B cell (primary cell): ENCODE measurements around the gene GANC. TPM values are rescaled to one million over a fixed set of nuclear protein-coding genes. Genes with fewer than 3 reads are reported as not detected.
"Not testable (repeated sequence)": the region's sequence is repeated elsewhere in the genome, so short reads cannot be mapped to it uniquely, and the experiment has no call there.

ENCODE experiments used
- ATAC-seq: fragments of 200-7000 bp; cut with Tn5 transposase; one replicate; pipeline ENCODE4 v1.10.0; 2021; ENCODE audit warnings: low read depth, mild to moderate bottlenecking, moderate number of reproducible peaks, moderate library complexity
- CTCF ChIA-PET: fragments of 350-600 bp; sonication (Branson Sonifier 250); formaldehyde crosslinking; loops from one replicate; lab custom pipeline; 2021; ENCODE audit warnings: antibody characterized with exemption, inconsistent platforms; lab: Charles Lee
- POLR2A ChIA-PET: fragments of 350-600 bp; sonication (Branson Sonifier 250); formaldehyde crosslinking; loops from one replicate; lab custom pipeline; 2021; ENCODE audit warnings: antibody characterized with exemption; lab: Charles Lee
- DNase-seq: peaks from one replicate; pipeline ENCODE4 v3.0.0; 2013
- H2AFZ ChIP-seq: 2 replicates; pipeline ENCODE4 v1.6.1; 2012; ENCODE audit warnings: mild to moderate bottlenecking, low read depth, low read length; ENCODE audit not compliant: insufficient read depth, poor library complexity, severe bottlenecking
- H3K27ac ChIP-seq, 2 donors: 1 replicate in 1 of 2; 2 replicates in 1 of 2; pipeline ENCODE4 v1.5.1; 2012 to 2013; ENCODE audit warnings: low read length in 2 of 2, mild to moderate bottlenecking in 2 of 2, moderate library complexity in 1 of 2
- H3K27me3 ChIP-seq, 4 experiments: fragments of 200-600 bp in 1 of 4; sonication (generic) in 1 of 4; replicated peaks in 1 of 4; 1 replicate in 2 of 4; 2 replicates in 2 of 4; pipeline versions ENCODE4 v1.6.1 to v1.7.0; 2013 to 2016; ENCODE audit warnings: low read length in 3 of 4, mild to moderate bottlenecking in 2 of 4, mixed read lengths in 1 of 4, moderate library complexity in 1 of 4; ENCODE audit not compliant: insufficient read depth in 4 of 4, control insufficient read depth in 3 of 4; ENCODE audit errors: control extremely low read depth in 1 of 4
- H3K36me3 ChIP-seq, 2 experiments: replicated peaks in 1 of 2; 1 replicate in 1 of 2; 2 replicates in 1 of 2; pipeline versions ENCODE4 v1.6.1 to v1.7.1; 2013; ENCODE audit warnings: low read length in 1 of 2; ENCODE audit not compliant: insufficient read depth in 2 of 2, control insufficient read depth in 1 of 2; ENCODE audit errors: control extremely low read depth in 1 of 2, extremely low read depth in 1 of 2
- H3K4me1 ChIP-seq, 2 donors: fragments of 200-600 bp in 1 of 2; sonication (generic) in 1 of 2; 1 replicate in 1 of 2; 2 replicates in 1 of 2; pipeline versions ENCODE4 v1.5.1 to v1.6.1; 2013 to 2017; ENCODE audit warnings: low read length in 2 of 2; ENCODE audit not compliant: control insufficient read depth in 2 of 2, insufficient read depth in 2 of 2
- H3K4me2 ChIP-seq: replicated peaks from 2 replicates; pipeline ENCODE3; 2012; ENCODE audit warnings: mild to moderate bottlenecking, low read depth, low read length; ENCODE audit not compliant: poor library complexity, severe bottlenecking
- H3K4me3 ChIP-seq, 5 experiments: fragments of 200-600 bp in 1 of 5; sonication (generic) in 1 of 5; 1 replicate in 3 of 5; 2 replicates in 2 of 5; pipeline versions ENCODE4 v1.5.1 to v1.7.0; 2011 to 2016; ENCODE audit warnings: low read length in 4 of 5, mild to moderate bottlenecking in 4 of 5, low read depth in 2 of 5, control low read depth in 1 of 5, moderate library complexity in 1 of 5; ENCODE audit not compliant: insufficient read depth in 1 of 5; ENCODE audit errors: control extremely low read depth in 1 of 5, extremely low read depth in 1 of 5
- H3K79me2 ChIP-seq: fragments of 200-600 bp; sonication (generic); one replicate; pipeline ENCODE4 v1.6.0; 2016; ENCODE audit warnings: low read length; ENCODE audit not compliant: control insufficient read depth, insufficient read depth
- H3K9ac ChIP-seq: fragments of 200-600 bp; sonication (generic); 2 replicates; pipeline ENCODE4 v1.6.1; 2017; ENCODE audit warnings: mild to moderate bottlenecking, low read length, moderate library complexity
- H3K9me3 ChIP-seq, 3 donors: one replicate each; pipeline versions ENCODE4 v1.6.1 to v1.7.1; 2013; ENCODE audit warnings: low read length in 2 of 3; ENCODE audit not compliant: control insufficient read depth in 2 of 3, insufficient read depth in 1 of 3; ENCODE audit errors: control extremely low read depth in 1 of 3
- H4K20me1 ChIP-seq: 2 replicates; pipeline ENCODE4 v1.6.0; 2012; ENCODE audit warnings: mild to moderate bottlenecking, low read length; ENCODE audit not compliant: insufficient read depth, control insufficient read depth, poor library complexity, severe bottlenecking
- H3K27ac Mint-ChIP-seq: one replicate; pipeline ENCODE4 v1.8.0; 2021; ENCODE audit warnings: mixed read lengths
- H3K27me3 Mint-ChIP-seq: one replicate; pipeline ENCODE4 v1.8.0; 2021; ENCODE audit warnings: mixed read lengths
- H3K4me1 Mint-ChIP-seq: one replicate; pipeline ENCODE4 v1.8.0; 2021; ENCODE audit warnings: mixed read lengths
- H3K4me3 Mint-ChIP-seq: one replicate; pipeline ENCODE4 v1.8.0; 2021; ENCODE audit warnings: mixed read lengths
- H3K9me3 Mint-ChIP-seq: one replicate; pipeline ENCODE4 v1.8.0; 2022; ENCODE audit warnings: mixed read lengths; ENCODE audit not compliant: insufficient read depth
- EZH2 ChIP-seq: IDR thresholded peaks from 2 replicates; pipeline ENCODE4 v1.6.1; 2012; ENCODE audit warnings: borderline replicate concordance, low read depth, mild to moderate bottlenecking, moderate library complexity, low read length; ENCODE audit not compliant: insufficient read depth, poor library complexity, severe bottlenecking
- WGBS: methylation state at CpG from one replicate; pipeline ENCODE4 v1.1.5; 2013; ENCODE audit warnings: missing lambda C conversion rate; ENCODE audit not compliant: insufficient coverage; 5-methylcytosine and 5-hydroxymethylcytosine counted together
- intact Hi-C: fragments of 100-400 bp; cut with micrococcal nuclease; formaldehyde crosslinking; loops from one replicate; pipeline ENCODE4 v1.10.0; 2022
- polyA plus RNA-seq: library from polyadenylated mRNA; depleted of rRNA; stranded (reverse); fragments of >200 nt; gene quantifications from 2 replicates; pipeline ENCODE4 v1.2.3, GENCODE V29; 2012
- total RNA-seq, 2 donors: library from RNA; stranded (reverse); fragments of 120-200 nt in 1 of 2; gene quantifications; 1 replicate in 1 of 2; 2 replicates in 1 of 2; pipeline versions ENCODE4 v1.2.3 to v1.2.4, GENCODE V29; 2013 to 2022
- TF ChIP-seq, protein P1 (sequence below): fragments of 200-600 bp; IDR thresholded peaks from one replicate; pipeline ENCODE4 v1.8.0; 2022; ENCODE audit warnings: antibody characterized with exemption, mild to moderate bottlenecking

Gene GANC
- total and polyA plus RNA-seq, 2 donors (not counting 1 experiment from before 2014, with no cell fraction given): 43.5 to 122 TPM

DNA sequence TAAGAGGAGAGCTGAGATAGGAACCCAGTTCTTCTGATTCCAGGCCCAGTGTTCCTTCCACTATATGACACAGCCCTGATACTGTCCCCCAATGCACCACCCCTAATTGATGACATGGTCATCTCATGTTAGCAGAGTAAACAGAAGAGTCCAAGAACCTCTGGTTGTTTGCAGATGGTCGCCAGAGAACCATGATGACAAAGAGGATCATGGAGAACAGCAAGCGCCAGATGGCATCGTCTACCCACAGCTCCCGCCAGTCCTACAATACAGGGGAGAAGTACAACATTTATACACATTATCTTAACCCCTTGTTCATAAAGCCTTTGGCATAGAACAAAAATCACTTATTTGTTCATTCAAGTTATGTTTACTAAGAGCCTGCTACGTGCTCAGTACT is 46.4 kb upstream of the GANC start:
- Histone ChIP-seq H4K20me1 (no peaks in the 10 kb centered on the region), H3K79me2 (no peaks in the 10 kb centered on the region), H3K9me3 (no peaks in the 10 kb centered on the region), H3K4me2 (no peak overlapping the region), H3K4me1 (no peaks in the 10 kb centered on the region), H3K4me3 (no peak overlapping the region), H2AFZ (no peak overlapping the region), H3K9ac (no peak overlapping the region), H3K27me3 (no peaks in the 10 kb centered on the region), H3K36me3 (peaks cover 21 to 68% of the 10 kb centered on the region in 2 experiments), H3K27ac (no peak overlapping the region)
- Mint-ChIP-seq H3K27ac (no peak overlapping the region), H3K4me1 (no peaks in the 10 kb centered on the region), H3K9me3 (no peaks in the 10 kb centered on the region), H3K27me3 (no peaks in the 10 kb centered on the region), H3K4me3 (no peak overlapping the region)
- intact Hi-C loops: no loop called here
- WGBS: 100% methylated on average over 1 of the region's 5 CpGs
- TF ChIP-seq, protein P1, sequence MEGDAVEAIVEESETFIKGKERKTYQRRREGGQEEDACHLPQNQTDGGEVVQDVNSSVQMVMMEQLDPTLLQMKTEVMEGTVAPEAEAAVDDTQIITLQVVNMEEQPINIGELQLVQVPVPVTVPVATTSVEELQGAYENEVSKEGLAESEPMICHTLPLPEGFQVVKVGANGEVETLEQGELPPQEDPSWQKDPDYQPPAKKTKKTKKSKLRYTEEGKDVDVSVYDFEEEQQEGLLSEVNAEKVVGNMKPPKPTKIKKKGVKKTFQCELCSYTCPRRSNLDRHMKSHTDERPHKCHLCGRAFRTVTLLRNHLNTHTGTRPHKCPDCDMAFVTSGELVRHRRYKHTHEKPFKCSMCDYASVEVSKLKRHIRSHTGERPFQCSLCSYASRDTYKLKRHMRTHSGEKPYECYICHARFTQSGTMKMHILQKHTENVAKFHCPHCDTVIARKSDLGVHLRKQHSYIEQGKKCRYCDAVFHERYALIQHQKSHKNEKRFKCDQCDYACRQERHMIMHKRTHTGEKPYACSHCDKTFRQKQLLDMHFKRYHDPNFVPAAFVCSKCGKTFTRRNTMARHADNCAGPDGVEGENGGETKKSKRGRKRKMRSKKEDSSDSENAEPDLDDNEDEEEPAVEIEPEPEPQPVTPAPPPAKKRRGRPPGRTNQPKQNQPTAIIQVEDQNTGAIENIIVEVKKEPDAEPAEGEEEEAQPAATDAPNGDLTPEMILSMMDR: no peak
- TF ChIP-seq EZH2: no peak
- ChIA-PET POLR2A (no interaction called here), CTCF (no interaction called here)
- no peak for ATAC-seq
- DNase-seq: no peak

DNA sequence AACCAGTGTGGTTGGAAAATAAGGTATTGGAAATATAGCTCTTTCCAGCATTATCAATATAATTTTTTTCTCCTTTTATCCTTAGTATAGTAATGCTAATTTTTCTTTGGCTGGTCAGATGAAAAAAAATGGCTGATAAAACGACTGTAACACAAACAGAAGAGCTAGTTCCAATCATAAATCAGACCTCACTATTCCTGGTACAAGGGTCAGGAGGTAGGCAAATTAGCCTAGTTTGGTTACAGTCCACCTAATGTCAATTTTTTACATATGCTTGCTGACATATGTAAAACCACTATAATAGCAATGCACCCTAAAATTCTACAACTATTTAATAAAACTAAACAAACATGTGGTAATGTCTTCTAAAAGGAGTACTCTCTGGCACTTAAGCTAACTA is 45.0 kb upstream of the GANC start:
- Histone ChIP-seq H3K9ac (no peak overlapping the region), H4K20me1 (no peaks in the 10 kb centered on the region), H3K27me3 (no peaks in the 10 kb centered on the region), H3K36me3 (peaks cover 27 to 73% of the 10 kb centered on the region in 2 experiments), H3K79me2 (no peaks in the 10 kb centered on the region), H3K4me2 (no peak overlapping the region), H3K27ac (no peak overlapping the region), H3K4me1 (no peaks in the 10 kb centered on the region), H3K9me3 (no peaks in the 10 kb centered on the region), H2AFZ (no peak overlapping the region), H3K4me3 (no peak overlapping the region)
- Mint-ChIP-seq H3K4me3 (no peak overlapping the region), H3K4me1 (no peaks in the 10 kb centered on the region), H3K27me3 (no peaks in the 10 kb centered on the region), H3K9me3 (no peaks in the 10 kb centered on the region), H3K27ac (no peak overlapping the region)
- ChIA-PET POLR2A (no interaction called here), CTCF (no interaction called here)
- DNase-seq (no peak), ATAC-seq (no peak)
- no CpG with 5 or more reads among the region's 1 CpG for WGBS
- intact Hi-C loops: no loop called here
- TF ChIP-seq EZH2: no peak
- TF ChIP-seq, protein P1: no peak

DNA sequence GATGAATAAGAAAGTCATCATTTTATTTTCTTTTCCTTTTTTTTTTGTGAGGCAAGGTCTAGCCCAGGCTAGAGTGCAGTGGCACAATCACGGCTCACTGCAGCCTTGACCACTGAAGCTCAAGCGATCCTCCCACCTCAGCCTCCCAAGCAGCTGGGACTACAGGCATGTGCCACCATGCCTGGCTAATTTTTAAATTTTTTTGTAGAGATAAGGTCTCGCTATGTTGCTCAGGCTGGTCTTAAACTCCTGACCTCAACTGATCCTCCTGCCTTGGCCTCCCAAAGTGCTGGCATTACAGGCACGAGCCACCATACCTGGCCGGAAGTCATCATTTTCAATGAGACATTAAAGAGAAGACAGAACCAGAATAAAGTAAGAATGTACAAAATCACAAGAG is 44.0 kb upstream of the GANC start:
- intact Hi-C loops, H3K4me3 ChIP-seq, H3K4me2 ChIP-seq, DNase-seq, H4K20me1 ChIP-seq, ATAC-seq, H3K27ac ChIP-seq, H2AFZ ChIP-seq, H3K27ac Mint-ChIP-seq, H3K4me1 Mint-ChIP-seq, CTCF ChIA-PET, H3K4me3 Mint-ChIP-seq, H3K27me3 Mint-ChIP-seq, H3K9ac ChIP-seq, H3K27me3 ChIP-seq, H3K9me3 Mint-ChIP-seq, POLR2A ChIA-PET, H3K79me2 ChIP-seq, H3K4me1 ChIP-seq, H3K9me3 ChIP-seq: not testable (repeated sequence)
- peaks cover 28 to 78% of the 10 kb centered on the region in 2 experiments for H3K36me3 ChIP-seq
- WGBS: no CpG with 5 or more reads among the region's 5 CpGs
